HepG2 (cell line): Measurements from ENCODE around the gene EPHA6. TPM values are rescaled to one million over a fixed set of nuclear protein-coding genes. Genes with fewer than 3 reads are reported as not detected.

Experiments
- ATAC-seq: fragments of 200-7000 bp; cut with Tn5 transposase; 3 replicates; pipeline ENCODE4 v1.9.1; 2020; ENCODE audit warnings: mild to moderate bottlenecking, moderate library complexity
- BruUV-seq: library from RNA; stranded (reverse); fragments of 400-500 nt; replicated peaks from 2 replicates; lab custom pipeline; 2021; lab: Mats Ljungman, UMichigan
- CTCF ChIA-PET: fragments of 300-600 bp; formaldehyde crosslinking; extraction: SDS; loops from one replicate; lab custom pipeline; 2021; ENCODE audit warnings: low total read pairs, inconsistent platforms, low intra/inter-chr PET ratio; lab: Yijun Ruan, JAX
- POLR2A ChIA-PET: fragments of 350-600 bp; sonication (Branson Sonifier 250); formaldehyde crosslinking; loops from one replicate; lab custom pipeline; 2020; ENCODE audit warnings: antibody characterized with exemption, inconsistent platforms; lab: Yijun Ruan, JAX
- DNase-seq: peaks from one replicate; pipeline ENCODE4 v3.0.0-alpha.2; 2015; ENCODE audit warnings: low spot score
- FAIRE-seq: peaks from 3 replicates; lab custom pipeline; 2011; peaks lifted over from hg19 to GRCh38; lab: Jason Lieb, UNC
- H2AFZ ChIP-seq: one replicate; pipeline ENCODE4 v1.6.1; 2011; ENCODE audit warnings: low read length, inconsistent platforms
- H3K27ac ChIP-seq: fragments of 300-600 bp; 3 replicates; pipeline ENCODE4 v1.8.0; 2011; ENCODE audit warnings: mixed run types, mild to moderate bottlenecking, mixed read lengths, low read length, inconsistent platforms; ENCODE audit not compliant: insufficient read depth; ENCODE audit errors: extremely low read length
- H3K27me3 ChIP-seq, 2 experiments: fragments of 200-600 bp in 1 of 2; 2 replicates in 1 of 2; 3 replicates in 1 of 2; pipeline versions ENCODE4 v1.6.0 to v1.8.0; 2011; ENCODE audit warnings: low read length in 2 of 2, mild to moderate bottlenecking in 2 of 2, moderate library complexity in 2 of 2, inconsistent platforms in 1 of 2; ENCODE audit not compliant: insufficient read depth in 2 of 2, control insufficient read depth in 1 of 2
- H3K36me3 ChIP-seq, 2 experiments: fragments of 200-600 bp in 1 of 2; replicated peaks in 1 of 2; 2 replicates in 1 of 2; 3 replicates in 1 of 2; pipeline versions ENCODE4 v1.5.1 to v1.8.0; 2011; ENCODE audit warnings: low read length in 2 of 2, inconsistent platforms in 1 of 2; ENCODE audit not compliant: insufficient read depth in 2 of 2, control insufficient read depth in 1 of 2
- H3K4me1 ChIP-seq: 2 replicates; pipeline ENCODE4 v1.5.1; 2012; ENCODE audit warnings: low read length, inconsistent platforms; ENCODE audit not compliant: insufficient read depth
- H3K4me2 ChIP-seq: 2 replicates; pipeline ENCODE4 v1.6.0; 2011; ENCODE audit warnings: low read depth, low read length, inconsistent platforms
- H3K4me3 ChIP-seq, 3 experiments: fragments of 200-600 bp in 1 of 3; sonication (generic), shearing (Covaris generic) in 1 of 3; replicated peaks in 1 of 3; 2 replicates each; pipeline ENCODE4 v1.5.1; 2011 to 2016; ENCODE audit warnings: low read length in 3 of 3, inconsistent platforms in 2 of 3, low read depth in 2 of 3, mild to moderate bottlenecking in 2 of 3, control low read depth in 1 of 3, mixed read lengths in 1 of 3; ENCODE audit not compliant: insufficient read depth in 1 of 3
- H3K79me2 ChIP-seq: one replicate; pipeline ENCODE4 v1.6.1; 2011; ENCODE audit warnings: low read length, inconsistent platforms; ENCODE audit not compliant: insufficient read depth
- H3K9ac ChIP-seq: 2 replicates; pipeline ENCODE4 v1.6.0; 2011; ENCODE audit warnings: mild to moderate bottlenecking, low read depth, low read length, inconsistent platforms; ENCODE audit not compliant: insufficient read depth
- H3K9me3 ChIP-seq: 2 replicates; pipeline ENCODE4 v1.5.1; 2012; ENCODE audit warnings: mild to moderate bottlenecking, low read length
- H4K20me1 ChIP-seq: 2 replicates; pipeline ENCODE4 v1.6.0; 2011; ENCODE audit warnings: inconsistent platforms, mild to moderate bottlenecking, low read length, moderate library complexity; ENCODE audit not compliant: insufficient read depth
- DMAP1 ChIP-seq: IDR thresholded peaks from 2 replicates; pipeline ENCODE4 v1.6.1; 2016
- HIVEP1 ChIP-seq: sonication (generic); formaldehyde crosslinking; IDR thresholded peaks from 2 replicates; pipeline ENCODE4 v1.4.0; 2020; ENCODE audit warnings: mild to moderate bottlenecking, missing genetic modification reagents
- HNRNPH1 ChIP-seq: fragments of 200-400 bp; formaldehyde crosslinking; optimal IDR thresholded peaks from 2 replicates; pipeline ENCODE3; 2017; ENCODE audit warnings: mild to moderate bottlenecking, low read depth, low read length
- KDM1A ChIP-seq: IDR thresholded peaks from 2 replicates; pipeline ENCODE4 v1.6.1; 2016; ENCODE audit warnings: missing compliant biosample characterization
- KDM2A ChIP-seq: sonication (generic); formaldehyde crosslinking; IDR thresholded peaks from 2 replicates; pipeline ENCODE4 v1.4.0; 2020; ENCODE audit warnings: low read depth, missing genetic modification reagents, borderline replicate concordance
- KMT2B ChIP-seq: IDR thresholded peaks from 2 replicates; pipeline ENCODE4 v1.6.1; 2016; ENCODE audit warnings: missing genetic modification reagents, missing compliant biosample characterization
- MTA1 ChIP-seq: sonication (generic); formaldehyde crosslinking; IDR thresholded peaks from 2 replicates; pipeline ENCODE4 v1.4.0; 2020; ENCODE audit warnings: missing genetic modification reagents, mild to moderate bottlenecking, borderline replicate concordance
- MXD4 ChIP-seq: IDR thresholded peaks from 2 replicates; pipeline ENCODE4 v1.6.1; 2016; ENCODE audit warnings: mild to moderate bottlenecking, missing biosample characterization, missing genetic modification reagents
- SAP130 ChIP-seq: IDR thresholded peaks from 2 replicates; pipeline ENCODE4 v1.6.1; 2016; ENCODE audit warnings: low read depth
- SNAPC2 ChIP-seq: sonication (generic); formaldehyde crosslinking; IDR thresholded peaks from 2 replicates; pipeline ENCODE4 v1.8.1; 2022; ENCODE audit warnings: mild to moderate bottlenecking, missing genetic modification reagents
- SRSF4 ChIP-seq: fragments of 200-400 bp; formaldehyde crosslinking; IDR thresholded peaks from one replicate; pipeline ENCODE4 v1.6.1; 2018; ENCODE audit warnings: mild to moderate bottlenecking, low read depth, low read length, moderate library complexity; ENCODE audit not compliant: poor library complexity, severe bottlenecking
- ZIK1 ChIP-seq: sonication (generic); formaldehyde crosslinking; IDR thresholded peaks from 2 replicates; pipeline ENCODE4 v1.5.0; 2020; ENCODE audit warnings: mild to moderate bottlenecking, low read depth, missing genetic modification reagents, borderline replicate concordance
- ZNF530 ChIP-seq: sonication (generic); formaldehyde crosslinking; IDR thresholded peaks from 2 replicates; pipeline ENCODE4 v1.5.0; 2020; ENCODE audit warnings: low read depth, mild to moderate bottlenecking, missing genetic modification reagents
- ZNF572 ChIP-seq: sonication (generic); formaldehyde crosslinking; IDR thresholded peaks from 2 replicates; pipeline ENCODE4 v1.5.1; 2020; ENCODE audit warnings: mild to moderate bottlenecking, missing genetic modification reagents
- ZNF7 ChIP-seq: IDR thresholded peaks from 2 replicates; pipeline ENCODE4 v1.6.1; 2016; ENCODE audit warnings: missing biosample characterization, missing genetic modification reagents
- WGBS: methylation state at CpG from one replicate; pipeline ENCODE4 v1.1.6; 2017; ENCODE audit warnings: low lambda C conversion rate; 5-methylcytosine and 5-hydroxymethylcytosine counted together
- in situ Hi-C: cut with HindIII; loops from 2 replicates; pipeline ENCODE4 v1.10.0; 2017; ENCODE audit warnings: low pct_unique_long_range_greater_than_20kb; ENCODE audit not compliant: extremely low pct_ligation_motif_present
- intact Hi-C: fragments of 100-400 bp; cut with micrococcal nuclease; formaldehyde crosslinking; loops from one replicate; pipeline ENCODE4 v1.10.0; 2022; ENCODE audit not compliant: unreplicated experiment
- polyA plus RNA-seq, 8 experiments: library from polyadenylated mRNA; depleted of rRNA in 3 of 8; stranded (reverse) in 7 of 8; unstranded in 1 of 8; fragments of >200 nt; fragmentation: Illumina TruSeq in 4 of 8; extraction: Trizol in 4 of 8; gene quantifications; 2 replicates each; pipeline versions ENCODE4 v1.2.1 to v1.2.3, GENCODE V29; 2011 to 2016; ENCODE audit warnings: low read depth in 4 of 8, missing spikeins in 1 of 8, mixed read lengths in 1 of 8; ENCODE audit not compliant: insufficient read depth in 1 of 8
- total RNA-seq, 5 experiments: library from RNA; depleted of rRNA; stranded (reverse); fragments of >200 nt; fragmentation: Illumina TruSeq; extraction: Trizol; gene quantifications; 2 replicates each; pipeline ENCODE4 v1.2.3, GENCODE V29; 2016; ENCODE audit warnings: low read depth in 1 of 5
- TF ChIP-seq, protein P1 (sequence below): sonication (generic); formaldehyde crosslinking; IDR thresholded peaks from 2 replicates; pipeline ENCODE4 v1.4.0; 2020; ENCODE audit warnings: missing genetic modification reagents; ENCODE audit errors: not compliant biosample characterization
- TF ChIP-seq, protein P2 (sequence below): sonication (generic); formaldehyde crosslinking; IDR thresholded peaks from 2 replicates; pipeline ENCODE4 v1.5.0; 2020; ENCODE audit warnings: missing genetic modification reagents, mild to moderate bottlenecking, borderline replicate concordance
- TF ChIP-seq, protein P3 (sequence below): sonication (generic); formaldehyde crosslinking; IDR thresholded peaks from 2 replicates; pipeline ENCODE4 v1.5.0; 2020; ENCODE audit warnings: mild to moderate bottlenecking, low read depth, missing genetic modification reagents, borderline replicate concordance

The EPHA6 gene
- total and polyA plus RNA-seq, 2 of the 13 experiments (the other 11 are each of a cell fraction or from before 2014, with no cell fraction given) = not detected

DNA sequence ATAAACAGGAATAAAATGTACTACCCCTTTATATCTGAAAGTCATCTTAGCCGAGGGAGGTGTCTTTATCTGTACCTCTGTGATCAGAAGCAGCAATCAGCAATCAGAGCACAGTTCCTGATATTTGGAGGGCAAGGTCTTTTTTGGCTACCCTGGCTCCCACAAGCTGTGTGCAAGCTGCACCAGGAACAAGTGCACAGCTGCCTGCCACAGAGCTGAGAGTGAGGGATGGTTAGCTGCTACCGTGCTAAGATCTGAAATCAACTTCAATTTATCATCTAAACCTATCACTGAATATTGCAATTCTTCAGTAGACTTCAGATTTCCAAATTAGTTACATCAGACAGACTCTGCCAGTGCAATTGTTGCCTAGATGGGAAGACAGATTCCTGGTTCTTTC is 545.6 kb downstream of the EPHA6 start:
- Histone ChIP-seq H3K4me3 (no peak overlapping the region), H2AFZ (no peak overlapping the region), H3K4me2 (no peak overlapping the region), H3K4me1 (no peaks in the 10 kb centered on the region), H3K36me3 (no peaks in the 10 kb centered on the region), H3K9ac (no peak overlapping the region), H3K27me3 (no peaks in the 10 kb centered on the region; a peak in 1 of 5 replicates), H3K9me3 (no peaks in the 10 kb centered on the region), H4K20me1 (no peaks in the 10 kb centered on the region), H3K27ac (no peak overlapping the region), H3K79me2 (no peaks in the 10 kb centered on the region)
- no TSS peak for BruUV-seq
- no peak for DNase-seq
- CTCF ChIA-PET = no interaction called here
- FAIRE-seq = no peak
- TF ChIP-seq KDM2A (CRISPR knock-in tag) = no peak
- TF ChIP-seq KDM1A (CRISPR knock-in tag) = no peak
- TF ChIP-seq DMAP1 = no peak
- no peak for TF ChIP-seq ZNF572
- TF ChIP-seq ZNF530 = no peak
- TF ChIP-seq, protein P1, sequence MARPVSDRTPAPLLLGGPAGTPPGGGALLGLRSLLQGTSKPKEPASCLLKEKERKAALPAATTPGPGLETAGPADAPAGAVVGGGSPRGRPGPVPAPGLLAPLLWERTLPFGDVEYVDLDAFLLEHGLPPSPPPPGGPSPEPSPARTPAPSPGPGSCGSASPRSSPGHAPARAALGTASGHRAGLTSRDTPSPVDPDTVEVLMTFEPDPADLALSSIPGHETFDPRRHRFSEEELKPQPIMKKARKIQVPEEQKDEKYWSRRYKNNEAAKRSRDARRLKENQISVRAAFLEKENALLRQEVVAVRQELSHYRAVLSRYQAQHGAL (CRISPR knock-in tag) = no peak
- TF ChIP-seq KMT2B = no peak
- TF ChIP-seq HIVEP1 = no peak
- TF ChIP-seq ZNF7 (CRISPR knock-in tag) = no peak
- no peak for TF ChIP-seq MXD4 (CRISPR knock-in tag)
- TF ChIP-seq ZIK1 = no peak
- TF ChIP-seq, protein P2, sequence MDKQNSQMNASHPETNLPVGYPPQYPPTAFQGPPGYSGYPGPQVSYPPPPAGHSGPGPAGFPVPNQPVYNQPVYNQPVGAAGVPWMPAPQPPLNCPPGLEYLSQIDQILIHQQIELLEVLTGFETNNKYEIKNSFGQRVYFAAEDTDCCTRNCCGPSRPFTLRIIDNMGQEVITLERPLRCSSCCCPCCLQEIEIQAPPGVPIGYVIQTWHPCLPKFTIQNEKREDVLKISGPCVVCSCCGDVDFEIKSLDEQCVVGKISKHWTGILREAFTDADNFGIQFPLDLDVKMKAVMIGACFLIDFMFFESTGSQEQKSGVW (CRISPR knock-in tag) = no peak
- TF ChIP-seq SNAPC2 (CRISPR knock-in tag) = no peak
- no peak for TF ChIP-seq SRSF4
- TF ChIP-seq MTA1 (CRISPR knock-in tag) = no peak
- TF ChIP-seq HNRNPH1 = no peak
- TF ChIP-seq SAP130 = no peak
- TF ChIP-seq, protein P3, sequence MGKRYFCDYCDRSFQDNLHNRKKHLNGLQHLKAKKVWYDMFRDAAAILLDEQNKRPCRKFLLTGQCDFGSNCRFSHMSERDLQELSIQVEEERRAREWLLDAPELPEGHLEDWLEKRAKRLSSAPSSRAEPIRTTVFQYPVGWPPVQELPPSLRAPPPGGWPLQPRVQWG (CRISPR knock-in tag) = no peak
- POLR2A ChIA-PET = no interaction called here
- intact Hi-C loops (no loop called here), in situ Hi-C loops (no loop called here)
- 0% methylated on average over 2 of the region's 2 CpGs for WGBS
- no peak for ATAC-seq
